ENCODE measurements around the gene GPATCH8. TPM values are rescaled to one million over a fixed set of nuclear protein-coding genes. Genes with fewer than 3 reads are reported as not detected.
A peak's percentile ranks its signal among the peaks of the same experiment; 100 is the strongest.

Gene GPATCH8
- total RNA-seq, 1 experiment from 2014 or later = 22.7 TPM

GRCh38 chr17:44353672-44354331 lies 149.4 kb downstream of the GPATCH8 start:
- Histone ChIP-seq H3K4me3 (ENCODE audit: low read length) (no peak overlapping the region), H3K36me3 (ENCODE audit: low read depth, low read length) (peaks cover 13% of the 10 kb centered on the region; the same call in 1 of the 2 replicates), H4K20me1 (ENCODE audit: low read length) (no peaks in the 10 kb centered on the region), H3K79me2 (ENCODE audit: low read length) (no peaks in the 10 kb centered on the region), H3K4me2 (ENCODE audit: low read length) (no peak overlapping the region), H3K27me3 (ENCODE audit: low read length) (no peaks in the 10 kb centered on the region), H3K4me1 (ENCODE audit: insufficient read depth, low read length) (no peaks in the 10 kb centered on the region), H3K9ac (ENCODE audit: low read length) (no peak overlapping the region), H3F3A (ENCODE audit: low read length, unreplicated experiment) (no peaks in the 10 kb centered on the region), H3K27ac (ENCODE audit: low read length) (no peak overlapping the region), H2AFZ (ENCODE audit: low read length) (no peak overlapping the region), H3K9me3 (ENCODE audit: low read length) (no peaks in the 10 kb centered on the region), H3K9me2 (replicated peaks; ENCODE audit: low read length) (no peaks in the 10 kb centered on the region)
- TF ChIP-seq EZH2phosphoT487 (IDR thresholded peaks at IDR 0.05; ENCODE audit: borderline replicate concordance, low read length) (no peak), EZH2 (IDR thresholded peaks at IDR 0.05; ENCODE audit: low read length, unreplicated experiment) (no peak)
- TF ChIP-seq, protein P1, sequence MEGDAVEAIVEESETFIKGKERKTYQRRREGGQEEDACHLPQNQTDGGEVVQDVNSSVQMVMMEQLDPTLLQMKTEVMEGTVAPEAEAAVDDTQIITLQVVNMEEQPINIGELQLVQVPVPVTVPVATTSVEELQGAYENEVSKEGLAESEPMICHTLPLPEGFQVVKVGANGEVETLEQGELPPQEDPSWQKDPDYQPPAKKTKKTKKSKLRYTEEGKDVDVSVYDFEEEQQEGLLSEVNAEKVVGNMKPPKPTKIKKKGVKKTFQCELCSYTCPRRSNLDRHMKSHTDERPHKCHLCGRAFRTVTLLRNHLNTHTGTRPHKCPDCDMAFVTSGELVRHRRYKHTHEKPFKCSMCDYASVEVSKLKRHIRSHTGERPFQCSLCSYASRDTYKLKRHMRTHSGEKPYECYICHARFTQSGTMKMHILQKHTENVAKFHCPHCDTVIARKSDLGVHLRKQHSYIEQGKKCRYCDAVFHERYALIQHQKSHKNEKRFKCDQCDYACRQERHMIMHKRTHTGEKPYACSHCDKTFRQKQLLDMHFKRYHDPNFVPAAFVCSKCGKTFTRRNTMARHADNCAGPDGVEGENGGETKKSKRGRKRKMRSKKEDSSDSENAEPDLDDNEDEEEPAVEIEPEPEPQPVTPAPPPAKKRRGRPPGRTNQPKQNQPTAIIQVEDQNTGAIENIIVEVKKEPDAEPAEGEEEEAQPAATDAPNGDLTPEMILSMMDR (conservative IDR thresholded peaks at IDR 0.05; ENCODE audit: low read depth, low read length) = no peak
- ChIA-PET POLR2A (ENCODE audit: unreplicated experiment) (interaction anchor here (0.7 kb wide), 1 partner anchor 409 kb away, joined by 4 read pairs; no protein-coding TSS in a partner anchor), CTCF (no interaction called here)
- no peak for DNase-seq
- peak; percentile 16; the same call in 1 of the 2 replicates for ATAC-seq
- intact Hi-C loops (cut with micrococcal nuclease) = no loop called here
- no TSS peak for BruUV-seq (replicated peaks)

- ATAC-seq (no peak), DNase-seq (no peak)
- no peaks in the 10 kb centered on the region for H3F3A ChIP-seq (ENCODE audit: low read length, unreplicated experiment)
- no peaks in the 10 kb centered on the region for H4K20me1 ChIP-seq (ENCODE audit: low read length)
- no peak overlapping the region for H2AFZ ChIP-seq (ENCODE audit: low read length)
- peaks cover 13% of the 10 kb centered on the region; the same call in 1 of the 2 replicates for H3K36me3 ChIP-seq (ENCODE audit: low read depth, low read length)
- no peaks in the 10 kb centered on the region for H3K79me2 ChIP-seq (ENCODE audit: low read length)
- no peak overlapping the region for H3K4me2 ChIP-seq (ENCODE audit: low read length)
- no peaks in the 10 kb centered on the region for H3K9me2 ChIP-seq (replicated peaks; ENCODE audit: low read length)
- TF ChIP-seq EZH2 (IDR thresholded peaks at IDR 0.05; ENCODE audit: low read length, unreplicated experiment) = no peak
- TF ChIP-seq, protein P1 (conservative IDR thresholded peaks at IDR 0.05; ENCODE audit: low read depth, low read length) = no peak
- no peak for TF ChIP-seq EZH2phosphoT487 (IDR thresholded peaks at IDR 0.05; ENCODE audit: borderline replicate concordance, low read length)
- H3K9ac ChIP-seq (ENCODE audit: low read length) = no peak overlapping the region
- no peaks in the 10 kb centered on the region for H3K4me1 ChIP-seq (ENCODE audit: insufficient read depth, low read length)
- ChIA-PET POLR2A (ENCODE audit: unreplicated experiment) (interaction anchor here (0.5 kb wide), 1 partner anchor 334 kb away, joined by 3 read pairs; no protein-coding TSS in a partner anchor), CTCF (no interaction called here)
- H3K4me3 ChIP-seq (ENCODE audit: low read length) = no peak overlapping the region
- no TSS peak for BruUV-seq (replicated peaks)
- H3K27me3 ChIP-seq (ENCODE audit: low read length) = no peaks in the 10 kb centered on the region
- H3K9me3 ChIP-seq (ENCODE audit: low read length) = no peaks in the 10 kb centered on the region
- no peak overlapping the region for H3K27ac ChIP-seq (ENCODE audit: low read length)
- intact Hi-C loops (cut with micrococcal nuclease) = no loop called here
Observed at GRCh38 chr17:44352828-44353671, 150.2 kb downstream of the GPATCH8 start.

Data from PC-3 (cell line).